SK-N-SH treated with all-trans-retinoic acid at 6 μM for 48 hours (cell line): Measurements from ENCODE around the gene TFIP11.

Source experiments
- ATAC-seq: fragments of 200-7000 bp; cut with Tn5 transposase; 3 replicates; pipeline ENCODE4 v1.9.1; 2020; ENCODE audit warnings: mild to moderate bottlenecking, moderate library complexity
- ARNTL ChIP-seq: fragments of 450-650 bp; formaldehyde crosslinking; IDR thresholded peaks from 2 replicates; pipeline ENCODE4 v1.5.0; 2020; ENCODE audit warnings: low read depth, mild to moderate bottlenecking, moderate library complexity, borderline replicate concordance
- BACH2 ChIP-seq: fragments of 250-450 bp; sonication (Bioruptor Pico); IDR thresholded peaks from 2 replicates; pipeline ENCODE4 v1.9.0; 2021; ENCODE audit warnings: mild to moderate bottlenecking, borderline replicate concordance
- CSDC2 ChIP-seq: fragments of 250-450 bp; sonication (Bioruptor Pico); IDR thresholded peaks from 2 replicates; pipeline ENCODE4 v1.5.0; 2020; ENCODE audit warnings: mild to moderate bottlenecking, moderate library complexity
- ESRRG ChIP-seq: fragments of 250-450 bp; sonication (Bioruptor Pico); IDR thresholded peaks from 2 replicates; pipeline ENCODE4 v1.6.1; 2021; ENCODE audit warnings: mild to moderate bottlenecking
- ISL1 ChIP-seq: fragments of 250-450 bp; sonication (Bioruptor Pico); IDR thresholded peaks from 2 replicates; pipeline ENCODE4 v2.1.2; 2022; ENCODE audit warnings: mild to moderate bottlenecking, moderate library complexity
- OSR1 ChIP-seq: fragments of 250-450 bp; sonication (Bioruptor Pico); IDR thresholded peaks from 2 replicates; pipeline ENCODE4 v1.8.0; 2022; ENCODE audit warnings: moderate library complexity, mild to moderate bottlenecking, inconsistent platforms
- PATZ1 ChIP-seq: fragments of 250-450 bp; sonication (Bioruptor Pico); IDR thresholded peaks from 2 replicates; pipeline ENCODE4 v1.8.0; 2020; ENCODE audit warnings: mild to moderate bottlenecking, moderate library complexity, borderline replicate concordance
- PPARA ChIP-seq: fragments of 250-450 bp; sonication (Bioruptor Pico); IDR thresholded peaks from 2 replicates; pipeline ENCODE4 v1.5.0; 2020; ENCODE audit warnings: mild to moderate bottlenecking, borderline replicate concordance
- RARB ChIP-seq: fragments of 250-450 bp; sonication (Bioruptor Pico); IDR thresholded peaks from 2 replicates; pipeline ENCODE4 v1.8.0; 2021; ENCODE audit warnings: mild to moderate bottlenecking, moderate library complexity
- SNAI2 ChIP-seq: fragments of 250-450 bp; sonication (Bioruptor Pico); IDR thresholded peaks from 2 replicates; pipeline ENCODE4 v1.5.0; 2020; ENCODE audit warnings: mild to moderate bottlenecking, moderate library complexity
- TCF4 ChIP-seq: fragments of 250-450 bp; sonication (Bioruptor Pico); IDR thresholded peaks from 2 replicates; pipeline ENCODE4 v1.8.0; 2021; ENCODE audit warnings: mild to moderate bottlenecking, moderate library complexity, borderline replicate concordance
- TOX ChIP-seq: fragments of 250-450 bp; sonication (Bioruptor Pico); IDR thresholded peaks from 2 replicates; pipeline ENCODE4 v1.8.0; 2021; ENCODE audit warnings: mild to moderate bottlenecking, moderate library complexity, borderline replicate concordance
- TSHZ2 ChIP-seq: fragments of 250-450 bp; sonication (Bioruptor Pico); IDR thresholded peaks from 2 replicates; pipeline ENCODE4 v1.5.0; 2020; ENCODE audit warnings: mild to moderate bottlenecking, moderate library complexity
- ZC3H10 ChIP-seq: fragments of 250-450 bp; sonication (Bioruptor Pico); IDR thresholded peaks from 2 replicates; pipeline ENCODE4 v1.5.1; 2021; ENCODE audit warnings: mild to moderate bottlenecking, moderate library complexity
- ZFP30 ChIP-seq: fragments of 450-650 bp; formaldehyde crosslinking; IDR thresholded peaks from 2 replicates; pipeline ENCODE4 v1.5.0; 2022; ENCODE audit warnings: mild to moderate bottlenecking, moderate library complexity
- ZNF565 ChIP-seq: fragments of 450-650 bp; formaldehyde crosslinking; conservative IDR thresholded peaks from 2 replicates; pipeline ENCODE4 v1.5.0; 2020; ENCODE audit warnings: low read depth, mild to moderate bottlenecking, moderate library complexity
- ZNF70 ChIP-seq: fragments of 450-650 bp; formaldehyde crosslinking; IDR thresholded peaks from 2 replicates; pipeline ENCODE4 v1.5.0; 2020; ENCODE audit warnings: mild to moderate bottlenecking, moderate library complexity
- ZNF8 ChIP-seq: fragments of 450-650 bp; formaldehyde crosslinking; IDR thresholded peaks from 2 replicates; pipeline ENCODE4 v1.5.0; 2020; ENCODE audit warnings: mild to moderate bottlenecking, moderate library complexity
- TF ChIP-seq, protein P1 (sequence below): fragments of 250-450 bp; sonication (Bioruptor Pico); IDR thresholded peaks from 2 replicates; pipeline ENCODE4 v1.5.1; 2021; ENCODE audit warnings: mild to moderate bottlenecking, moderate library complexity
- TF ChIP-seq, protein P2 (sequence below): fragments of 250-450 bp; sonication (Bioruptor Pico); IDR thresholded peaks from 2 replicates; pipeline ENCODE4 v1.8.0; 2021; ENCODE audit warnings: low read depth, mild to moderate bottlenecking, moderate library complexity, borderline replicate concordance
- TF ChIP-seq, protein P3 (sequence below): fragments of 250-450 bp; sonication (Bioruptor Pico); IDR thresholded peaks from 2 replicates; pipeline ENCODE4 v1.5.1; 2020; ENCODE audit warnings: low read depth, mild to moderate bottlenecking, moderate library complexity

The TFIP11 gene

DNA sequence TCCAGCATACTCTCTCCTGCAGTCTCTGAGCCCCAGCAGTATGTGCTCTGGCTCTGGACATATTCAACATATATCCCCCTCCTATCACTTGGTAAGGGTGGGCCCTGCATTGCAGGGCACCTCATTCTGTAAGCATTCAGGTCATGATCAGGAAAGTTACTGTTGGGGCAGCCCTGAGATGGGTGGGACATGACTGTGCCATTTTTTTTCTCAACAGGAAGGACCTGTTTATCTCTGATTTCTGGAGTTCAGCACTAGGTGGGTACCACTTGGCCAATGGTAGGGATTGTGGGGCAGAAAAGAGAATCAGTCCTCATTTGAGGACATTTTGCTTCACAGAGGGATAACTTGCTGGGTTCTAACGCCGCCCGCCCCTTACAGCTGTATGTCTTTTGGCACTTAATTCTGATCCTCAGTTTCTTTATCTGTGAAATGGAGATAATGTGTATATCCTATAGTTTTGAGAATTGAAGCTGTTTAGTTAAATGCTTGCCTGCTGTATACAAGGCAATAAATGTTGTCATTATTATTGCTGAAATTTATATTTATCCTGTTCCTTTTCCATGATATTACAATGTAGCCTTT, 26.4 kb downstream of the TFIP11 start:
- no peak for ATAC-seq
- TF ChIP-seq ZNF70 (CRISPR knock-in tag) (no peak), TCF4 (CRISPR knock-in tag) (no peak), TSHZ2 (CRISPR knock-in tag) (no peak), CSDC2 (CRISPR knock-in tag) (no peak), TOX (no peak), ZFP30 (no peak), ZNF565 (CRISPR knock-in tag) (no peak), ARNTL (CRISPR knock-in tag) (no peak), RARB (CRISPR knock-in tag) (no peak), PPARA (CRISPR knock-in tag) (no peak), BACH2 (CRISPR knock-in tag) (no peak), ESRRG (CRISPR knock-in tag) (no peak), OSR1 (CRISPR knock-in tag) (no peak)
- TF ChIP-seq, protein P1, sequence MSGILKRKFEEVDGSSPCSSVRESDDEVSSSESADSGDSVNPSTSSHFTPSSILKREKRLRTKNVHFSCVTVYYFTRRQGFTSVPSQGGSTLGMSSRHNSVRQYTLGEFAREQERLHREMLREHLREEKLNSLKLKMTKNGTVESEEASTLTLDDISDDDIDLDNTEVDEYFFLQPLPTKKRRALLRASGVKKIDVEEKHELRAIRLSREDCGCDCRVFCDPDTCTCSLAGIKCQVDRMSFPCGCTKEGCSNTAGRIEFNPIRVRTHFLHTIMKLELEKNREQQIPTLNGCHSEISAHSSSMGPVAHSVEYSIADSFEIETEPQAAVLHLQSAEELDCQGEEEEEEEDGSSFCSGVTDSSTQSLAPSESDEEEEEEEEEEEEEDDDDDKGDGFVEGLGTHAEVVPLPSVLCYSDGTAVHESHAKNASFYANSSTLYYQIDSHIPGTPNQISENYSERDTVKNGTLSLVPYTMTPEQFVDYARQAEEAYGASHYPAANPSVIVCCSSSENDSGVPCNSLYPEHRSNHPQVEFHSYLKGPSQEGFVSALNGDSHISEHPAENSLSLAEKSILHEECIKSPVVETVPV (CRISPR knock-in tag), result no peak
- TF ChIP-seq, protein P2, sequence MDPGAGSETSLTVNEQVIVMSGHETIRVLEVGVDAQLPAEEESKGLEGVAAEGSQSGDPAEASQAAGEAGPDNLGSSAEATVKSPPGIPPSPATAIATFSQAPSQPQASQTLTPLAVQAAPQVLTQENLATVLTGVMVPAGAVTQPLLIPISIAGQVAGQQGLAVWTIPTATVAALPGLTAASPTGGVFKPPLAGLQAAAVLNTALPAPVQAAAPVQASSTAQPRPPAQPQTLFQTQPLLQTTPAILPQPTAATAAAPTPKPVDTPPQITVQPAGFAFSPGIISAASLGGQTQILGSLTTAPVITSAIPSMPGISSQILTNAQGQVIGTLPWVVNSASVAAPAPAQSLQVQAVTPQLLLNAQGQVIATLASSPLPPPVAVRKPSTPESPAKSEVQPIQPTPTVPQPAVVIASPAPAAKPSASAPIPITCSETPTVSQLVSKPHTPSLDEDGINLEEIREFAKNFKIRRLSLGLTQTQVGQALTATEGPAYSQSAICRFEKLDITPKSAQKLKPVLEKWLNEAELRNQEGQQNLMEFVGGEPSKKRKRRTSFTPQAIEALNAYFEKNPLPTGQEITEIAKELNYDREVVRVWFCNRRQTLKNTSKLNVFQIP (CRISPR knock-in tag), result no peak

- no peak for ATAC-seq
- no peak for TF ChIP-seq TCF4 (CRISPR knock-in tag)
- TF ChIP-seq, protein P2 (CRISPR knock-in tag), result no peak
- no peak for TF ChIP-seq SNAI2
- TF ChIP-seq ZC3H10 (CRISPR knock-in tag), result no peak
- no peak for TF ChIP-seq ESRRG (CRISPR knock-in tag)
- TF ChIP-seq, protein P3, sequence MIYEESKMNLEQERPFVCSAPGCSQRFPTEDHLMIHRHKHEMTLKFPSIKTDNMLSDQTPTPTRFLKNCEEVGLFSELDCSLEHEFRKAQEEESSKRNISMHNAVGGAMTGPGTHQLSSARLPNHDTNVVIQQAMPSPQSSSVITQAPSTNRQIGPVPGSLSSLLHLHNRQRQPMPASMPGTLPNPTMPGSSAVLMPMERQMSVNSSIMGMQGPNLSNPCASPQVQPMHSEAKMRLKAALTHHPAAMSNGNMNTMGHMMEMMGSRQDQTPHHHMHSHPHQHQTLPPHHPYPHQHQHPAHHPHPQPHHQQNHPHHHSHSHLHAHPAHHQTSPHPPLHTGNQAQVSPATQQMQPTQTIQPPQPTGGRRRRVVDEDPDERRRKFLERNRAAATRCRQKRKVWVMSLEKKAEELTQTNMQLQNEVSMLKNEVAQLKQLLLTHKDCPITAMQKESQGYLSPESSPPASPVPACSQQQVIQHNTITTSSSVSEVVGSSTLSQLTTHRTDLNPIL (CRISPR knock-in tag), result no peak
- no peak for TF ChIP-seq ISL1 (CRISPR knock-in tag)
- TF ChIP-seq ZNF565 (CRISPR knock-in tag), result no peak
- TF ChIP-seq PPARA (CRISPR knock-in tag), result no peak
- TF ChIP-seq ZNF70 (CRISPR knock-in tag), result no peak
- TF ChIP-seq, protein P1 (CRISPR knock-in tag), result no peak
- no peak for TF ChIP-seq BACH2 (CRISPR knock-in tag)
- no peak for TF ChIP-seq ZFP30
- no peak for TF ChIP-seq PATZ1
- TF ChIP-seq ZNF8 (CRISPR knock-in tag), result no peak
- TF ChIP-seq OSR1 (CRISPR knock-in tag), result no peak
- no peak for TF ChIP-seq RARB (CRISPR knock-in tag)
- TF ChIP-seq CSDC2 (CRISPR knock-in tag), result no peak
- TF ChIP-seq ARNTL (CRISPR knock-in tag), result no peak
Observed at GRCh38 chr22:26485013-26485412, 27.3 kb downstream of the TFIP11 start.
